Measurements from ENCODE around the gene UACA.

- no peak for TF ChIP-seq POLR2A (IDR thresholded peaks at IDR 0.05; ENCODE audit: extremely low read depth, insufficient read length)
- no peak for TF ChIP-seq CTCF (IDR thresholded peaks at IDR 0.05; ENCODE audit: low read depth, low read length)
- no peak for TF ChIP-seq MAX (IDR thresholded peaks at IDR 0.05; ENCODE audit: low read depth, low read length)
Observed at GRCh38 chr15:70687482-70687881, 75.9 kb downstream of the UACA start.

All from NB4 (cell line).